GM23248 (cell line): Measurements from ENCODE around the gene BPHL.

Experiments
- EZH2 ChIP-seq: fragments of 200-600 bp; sonication (generic); IDR thresholded peaks from 2 replicates; pipeline ENCODE4 v1.6.1; 2018; ENCODE audit warnings: antibody characterized with exemption, mild to moderate bottlenecking; ENCODE audit not compliant: insufficient read depth, poor library complexity, severe bottlenecking
- EZH2phosphoT487 ChIP-seq: fragments of 200-600 bp; sonication (generic); IDR thresholded peaks from 2 replicates; pipeline ENCODE4 v1.6.1; 2018; ENCODE audit warnings: antibody characterized with exemption, moderate library complexity, mild to moderate bottlenecking, low read depth; ENCODE audit not compliant: insufficient read depth

DNA sequence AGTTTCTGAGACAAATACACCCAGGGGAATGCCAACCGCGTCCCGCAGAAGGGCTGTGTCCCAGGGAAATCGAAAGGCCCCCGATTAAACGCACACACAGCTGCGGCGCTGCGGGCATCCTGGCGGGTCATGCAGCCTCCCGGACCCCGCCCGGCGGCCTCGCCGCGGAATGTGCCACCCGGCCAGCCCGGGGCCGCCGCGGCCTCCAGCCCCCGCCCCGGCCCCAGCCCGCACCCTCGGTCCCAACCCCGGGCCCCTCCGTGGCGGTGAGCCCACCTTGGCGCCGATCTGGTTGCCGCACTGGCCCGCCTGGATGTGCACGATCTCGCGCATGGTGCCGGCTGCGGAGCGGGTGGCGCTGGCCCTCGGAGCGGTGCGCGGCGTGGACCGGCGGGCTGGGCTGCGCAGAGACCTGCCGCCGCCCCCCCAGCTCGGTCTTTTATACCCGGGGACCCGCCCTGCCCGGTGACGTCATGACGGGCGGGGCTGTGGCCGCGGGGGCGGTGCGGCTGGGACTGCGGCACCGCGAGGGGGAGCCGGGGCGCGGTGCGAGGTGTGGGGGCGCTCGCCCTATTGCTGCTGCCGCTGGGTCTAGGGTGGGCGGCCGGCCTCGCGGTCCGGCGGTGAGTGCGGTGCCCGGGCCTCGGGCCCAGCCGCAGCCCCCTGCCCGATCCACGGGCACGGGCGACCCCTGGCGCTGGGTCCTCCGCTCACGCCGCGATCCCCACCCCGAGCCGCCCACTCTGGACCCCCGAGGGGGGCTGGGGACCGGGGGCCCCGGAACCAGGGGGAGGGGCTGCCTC lies 38.8 kb downstream of the BPHL start, which contains the start of gene TUBB2A:
- no peak for TF ChIP-seq EZH2phosphoT487
- no peak for TF ChIP-seq EZH2
